Uterus (tissue), 4 donors: ENCODE measurements around the gene SLC25A22. TPM values are rescaled to one million over a fixed set of nuclear protein-coding genes. Genes with fewer than 3 reads are reported as not detected.

Experiments
- DNase-seq, 2 donors: peaks; one replicate each; pipeline ENCODE4 v3.0.0-alpha.2; 2019 to 2020
- H3K27ac ChIP-seq, 2 donors: fragments of 200-600 bp; sonication (generic); 1 replicate in 1 of 2; 2 replicates in 1 of 2; pipeline ENCODE4 v1.5.1; 2016 to 2018
- H3K27me3 ChIP-seq, 2 donors: fragments of 200-600 bp; sonication (generic); one replicate each; pipeline ENCODE4 v1.5.1; 2018 to 2019; ENCODE audit warnings: control low read depth in 1 of 2
- H3K36me3 ChIP-seq, 2 donors: fragments of 200-600 bp; sonication (generic); one replicate each; pipeline ENCODE4 v1.5.1; 2019; ENCODE audit warnings: control low read depth in 1 of 2
- H3K4me1 ChIP-seq, 2 donors: fragments of 200-600 bp; sonication (generic); one replicate each; pipeline ENCODE4 v1.5.1; 2018 to 2019; ENCODE audit warnings: control low read depth in 1 of 2
- H3K4me3 ChIP-seq, 2 donors: fragments of 200-600 bp; sonication (generic); 1 replicate in 1 of 2; 2 replicates in 1 of 2; pipeline ENCODE4 v1.5.1; 2018 to 2019; ENCODE audit warnings: mild to moderate bottlenecking in 1 of 2
- H3K9me3 ChIP-seq, 2 donors: fragments of 200-600 bp; sonication (generic); one replicate each; pipeline ENCODE4 v1.5.1; 2019; ENCODE audit warnings: control low read depth in 1 of 2
- CTCF ChIP-seq, 4 experiments: fragments of 200-600 bp in 2 of 4; fragments of 450-650 bp in 2 of 4; sonication (generic) in 2 of 4; IDR thresholded peaks; one replicate each; pipeline ENCODE4 v1.5.1; 2016 to 2019; ENCODE audit warnings: antibody characterized with exemption in 4 of 4, mild to moderate bottlenecking in 2 of 4, moderate library complexity in 1 of 4
- POLR2A ChIP-seq, 2 donors: fragments of 450-650 bp; IDR thresholded peaks; one replicate each; pipeline ENCODE4 v1.6.1; 2016; ENCODE audit warnings: antibody characterized with exemption in 2 of 2, mild to moderate bottlenecking in 1 of 2, moderate library complexity in 1 of 2
- intact Hi-C: fragments of 100-400 bp; cut with DNase I; formaldehyde crosslinking; loops from one replicate; pipeline ENCODE4 v1.15.1; 2023; ENCODE audit warnings: low total_unique reads
- total RNA-seq, 4 donors: library from RNA; depleted of rRNA in 3 of 4; stranded (reverse); fragments of >200 nt in 3 of 4; gene quantifications; one replicate each; pipeline versions ENCODE4 v1.1.0 to v1.2.4, GENCODE V29; 2014 to 2023
- donor health status: DM: yes; HTN: yes; CAD: no.

SLC25A22 gene
- total RNA-seq, 4 donors from 2014 or later: 0.29 to 20.8 (median 5.4) TPM

DNA sequence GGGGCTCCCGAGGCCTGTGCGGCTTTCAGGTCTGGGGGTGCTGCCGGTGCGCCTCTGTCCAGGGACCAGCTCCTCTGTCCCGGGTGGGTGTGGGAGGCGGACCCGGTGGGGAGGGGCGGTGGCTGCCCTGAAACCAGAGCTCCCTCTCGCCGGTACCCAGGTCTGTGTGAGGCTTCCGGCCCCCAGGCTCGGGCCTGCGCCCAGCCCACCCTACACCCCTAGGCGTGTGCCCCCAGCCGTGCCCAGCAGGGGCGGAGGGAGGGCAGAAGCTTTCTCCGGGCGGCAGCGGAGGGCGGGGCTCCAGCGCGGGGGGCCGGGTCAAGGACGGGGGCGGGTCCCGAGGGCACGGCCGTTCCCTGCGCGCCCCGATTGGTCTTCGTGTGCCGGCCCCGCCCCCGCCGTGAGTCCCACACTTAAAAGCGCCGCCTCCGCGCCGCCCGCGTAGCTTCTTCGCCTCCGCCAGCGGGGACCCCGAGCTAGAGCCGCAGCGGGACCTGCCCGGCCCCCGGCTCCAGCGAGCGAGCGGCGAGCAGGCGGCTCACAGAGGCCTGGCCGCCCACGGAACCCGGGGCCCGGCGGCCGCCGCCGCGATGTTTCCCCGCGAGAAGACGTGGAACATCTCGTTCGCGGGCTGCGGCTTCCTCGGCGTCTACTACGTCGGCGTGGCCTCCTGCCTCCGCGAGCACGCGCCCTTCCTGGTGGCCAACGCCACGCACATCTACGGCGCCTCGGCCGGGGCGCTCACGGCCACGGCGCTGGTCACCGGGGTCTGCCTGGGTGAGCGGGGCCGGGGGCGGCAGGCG, 21.2 kb upstream of the SLC25A22 start:
- peaks cover 0 to 21% of the 10 kb centered on the region in 2 donors for H3K4me1 ChIP-seq
- peak overlapping the region; percentile 85 to 98 for H3K27ac ChIP-seq
- intact Hi-C loops: no loop called here
- TF ChIP-seq CTCF (IDR thresholded peaks at IDR 0.05) (peak in 3 of 4 experiments; percentile 17 to 29 (median 27)), POLR2A (IDR thresholded peaks at IDR 0.05) (peak; percentile 65 to 87)
- no peaks in the 10 kb centered on the region for H3K9me3 ChIP-seq
- no peaks in the 10 kb centered on the region for H3K27me3 ChIP-seq
- DNase-seq: peak; percentile 90 to 92
- no peaks in the 10 kb centered on the region for H3K36me3 ChIP-seq
- peak overlapping the region; percentile 46 to 99 for H3K4me3 ChIP-seq

GRCh38 chr11:818396-819128, 20.5 kb upstream of the SLC25A22 start, which contains the start of gene PNPLA2:
Gene PNPLA2, plus strand, starts transcription at chr11:818914. Its CDS starts 805 bp downstream, at chr11:819719.
- peaks cover 0 to 21% of the 10 kb centered on the region in 2 donors for H3K4me1 ChIP-seq
- intact Hi-C loops: no loop called here
- peak within 1 kb of the TSS; percentile 85 to 98 for H3K27ac ChIP-seq

GRCh38 chr11:816433-816779, 18.3 kb upstream of the SLC25A22 start:
- H3K4me3 ChIP-seq: no peak overlapping the region
- DNase-seq: no peak
- no peaks in the 10 kb centered on the region for H3K27me3 ChIP-seq
- H3K36me3 ChIP-seq: no peaks in the 10 kb centered on the region
- peaks cover 2 to 26% of the 10 kb centered on the region in 2 donors for H3K4me1 ChIP-seq
- intact Hi-C loops: no loop called here
- no peaks in the 10 kb centered on the region for H3K9me3 ChIP-seq
- no peak overlapping the region for H3K27ac ChIP-seq
- no peak for TF ChIP-seq CTCF (IDR thresholded peaks at IDR 0.05)
- no peak for TF ChIP-seq POLR2A (IDR thresholded peaks at IDR 0.05)

More at GRCh38 chr11:818396-819128, 20.5 kb upstream of the SLC25A22 start, which contains the start of gene PNPLA2:
- DNase-seq: peak; percentile 61 to 68
- Histone ChIP-seq H3K4me3 (peak within 1 kb of the TSS; percentile 46 to 99), H3K9me3 (no peaks in the 10 kb centered on the region), H3K27me3 (no peaks in the 10 kb centered on the region), H3K36me3 (no peaks in the 10 kb centered on the region)
- TF ChIP-seq CTCF (IDR thresholded peaks at IDR 0.05) (no peak), POLR2A (IDR thresholded peaks at IDR 0.05) (no peak)

GRCh38 chr11:815675-816432, 17.8 kb upstream of the SLC25A22 start:
- intact Hi-C loops: no loop called here
- no peak for TF ChIP-seq POLR2A (IDR thresholded peaks at IDR 0.05)
- no peak for TF ChIP-seq CTCF (IDR thresholded peaks at IDR 0.05)
- Histone ChIP-seq H3K36me3 (no peaks in the 10 kb centered on the region), H3K27me3 (no peaks in the 10 kb centered on the region), H3K27ac (no peak overlapping the region), H3K4me1 (peaks cover 7 to 26% of the 10 kb centered on the region in 2 donors), H3K4me3 (no peak overlapping the region), H3K9me3 (no peaks in the 10 kb centered on the region)
- no peak for DNase-seq
